Astrocyte of the cerebellum (primary cell): Measurements from ENCODE around the gene C1QTNF8.

Experiments used
- DNase-seq: peaks from one replicate; pipeline ENCODE4 v3.0.0-alpha.2; 2011; ENCODE audit warnings: low read depth
- H3K4me3 ChIP-seq: 2 replicates; pipeline ENCODE4 v1.5.1; 2011; ENCODE audit warnings: mild to moderate bottlenecking, low read depth, low read length, moderate library complexity
- in situ Hi-C: cut with HindIII; loops from 2 replicates; pipeline ENCODE4 v1.10.0; 2017; ENCODE audit warnings: low sequenced_read_pairs
- TF ChIP-seq, protein P1 (sequence below): IDR thresholded peaks from 2 replicates; pipeline ENCODE4 v1.5.1; 2012; ENCODE audit warnings: low read length, low read depth, moderate library complexity, mild to moderate bottlenecking; ENCODE audit errors: missing control alignments

Gene C1QTNF8

DNA sequence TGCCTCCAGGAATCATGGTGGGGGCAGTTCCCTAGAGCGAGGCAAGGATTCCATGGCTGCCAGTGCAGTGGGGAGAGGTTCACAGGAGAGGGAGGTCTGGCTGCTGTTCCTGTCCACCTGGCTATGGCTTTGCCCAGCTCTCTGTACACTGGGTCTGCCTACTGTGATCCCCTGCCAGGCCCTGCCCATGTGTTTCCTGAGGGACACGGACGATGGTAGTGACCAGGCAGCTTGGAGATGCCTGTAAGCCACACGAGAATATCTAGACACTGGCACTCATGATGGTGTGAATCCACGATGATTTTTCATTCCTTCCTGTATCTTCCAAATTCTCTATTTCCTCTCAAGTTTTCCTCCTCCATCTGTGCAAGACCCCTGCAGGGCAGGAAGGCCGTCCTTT, 11.1 kb downstream of the C1QTNF8 start:
- H3K4me3 ChIP-seq = no peak overlapping the region
- TF ChIP-seq, protein P1, sequence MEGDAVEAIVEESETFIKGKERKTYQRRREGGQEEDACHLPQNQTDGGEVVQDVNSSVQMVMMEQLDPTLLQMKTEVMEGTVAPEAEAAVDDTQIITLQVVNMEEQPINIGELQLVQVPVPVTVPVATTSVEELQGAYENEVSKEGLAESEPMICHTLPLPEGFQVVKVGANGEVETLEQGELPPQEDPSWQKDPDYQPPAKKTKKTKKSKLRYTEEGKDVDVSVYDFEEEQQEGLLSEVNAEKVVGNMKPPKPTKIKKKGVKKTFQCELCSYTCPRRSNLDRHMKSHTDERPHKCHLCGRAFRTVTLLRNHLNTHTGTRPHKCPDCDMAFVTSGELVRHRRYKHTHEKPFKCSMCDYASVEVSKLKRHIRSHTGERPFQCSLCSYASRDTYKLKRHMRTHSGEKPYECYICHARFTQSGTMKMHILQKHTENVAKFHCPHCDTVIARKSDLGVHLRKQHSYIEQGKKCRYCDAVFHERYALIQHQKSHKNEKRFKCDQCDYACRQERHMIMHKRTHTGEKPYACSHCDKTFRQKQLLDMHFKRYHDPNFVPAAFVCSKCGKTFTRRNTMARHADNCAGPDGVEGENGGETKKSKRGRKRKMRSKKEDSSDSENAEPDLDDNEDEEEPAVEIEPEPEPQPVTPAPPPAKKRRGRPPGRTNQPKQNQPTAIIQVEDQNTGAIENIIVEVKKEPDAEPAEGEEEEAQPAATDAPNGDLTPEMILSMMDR = no peak
- in situ Hi-C loops = no loop called here
- no peak for DNase-seq

DNA sequence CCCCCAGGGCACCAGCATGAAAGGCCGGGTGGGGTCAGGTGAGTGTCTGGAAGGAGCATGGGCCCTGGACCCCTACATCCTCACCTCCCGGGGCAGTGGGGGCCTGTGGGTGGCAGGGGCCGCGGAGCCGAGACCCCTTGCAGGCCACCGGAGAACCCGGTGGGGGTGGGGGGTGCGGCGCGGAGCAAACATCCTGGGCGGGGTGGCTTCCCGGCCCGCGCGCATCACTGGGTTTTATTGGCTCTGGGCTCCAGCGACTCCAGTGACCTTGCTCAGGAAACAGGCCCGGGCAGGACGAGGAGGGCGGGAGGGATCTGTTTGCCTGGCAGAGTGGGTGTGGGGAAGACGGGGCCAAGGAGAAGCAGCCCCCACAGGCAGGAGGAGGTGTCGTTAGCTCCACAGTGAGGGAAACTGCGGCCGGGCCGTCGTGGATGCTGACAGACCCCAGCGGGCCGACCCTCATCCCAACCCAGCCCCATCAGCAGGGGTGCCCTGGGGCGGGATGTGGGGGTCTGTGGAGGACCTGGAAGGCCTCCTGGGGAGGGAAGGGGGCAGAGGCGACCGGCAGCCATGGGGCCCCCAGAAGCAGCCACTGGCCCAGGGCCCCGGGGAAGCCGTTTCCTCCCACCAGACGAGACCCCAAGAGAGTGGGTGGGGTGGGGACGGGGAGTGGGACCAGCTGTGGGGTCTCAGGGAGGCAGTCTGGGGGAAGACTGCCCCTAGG, 12.9 kb downstream of the C1QTNF8 start:
- H3K4me3 ChIP-seq = no peak overlapping the region
- DNase-seq = no peak
- in situ Hi-C loops = no loop called here
- TF ChIP-seq, protein P1 = no peak

DNA sequence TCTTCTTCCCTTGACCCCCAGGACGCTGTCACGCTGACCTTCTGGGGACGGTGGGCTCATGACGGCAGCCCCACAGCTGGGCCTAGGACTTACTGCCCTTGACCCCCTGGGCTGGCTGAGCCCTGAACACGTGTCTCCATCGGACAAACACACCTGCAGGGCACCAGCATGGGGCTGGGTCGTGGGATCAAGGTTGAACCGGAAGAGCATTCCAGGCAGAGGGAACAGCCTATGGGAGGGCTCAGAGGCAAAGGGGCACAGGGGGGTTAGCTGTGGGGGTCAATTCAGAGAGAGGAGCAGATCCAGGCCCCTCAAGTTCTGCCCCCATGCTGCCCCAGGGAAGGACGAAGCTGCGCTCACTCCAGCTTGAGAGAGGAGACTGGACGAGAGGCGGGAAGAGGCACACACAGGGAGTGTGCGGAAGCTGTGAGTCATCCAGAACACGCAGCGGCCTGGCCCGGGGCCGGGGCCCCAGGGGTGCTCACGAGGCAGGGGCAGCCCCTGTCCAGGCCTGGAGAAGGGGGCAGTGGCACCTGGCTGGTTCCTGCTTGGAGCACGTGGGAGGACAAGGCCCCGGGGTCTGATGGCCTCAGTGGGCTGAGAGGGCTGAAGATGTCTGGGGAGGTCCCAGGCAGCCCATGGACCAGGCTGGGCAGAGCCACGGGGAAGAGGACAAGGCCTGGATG, 13.6 kb downstream of the C1QTNF8 start:
- no peak overlapping the region for H3K4me3 ChIP-seq
- in situ Hi-C loops = no loop called here
- no peak for DNase-seq
- TF ChIP-seq, protein P1 = no peak

DNA sequence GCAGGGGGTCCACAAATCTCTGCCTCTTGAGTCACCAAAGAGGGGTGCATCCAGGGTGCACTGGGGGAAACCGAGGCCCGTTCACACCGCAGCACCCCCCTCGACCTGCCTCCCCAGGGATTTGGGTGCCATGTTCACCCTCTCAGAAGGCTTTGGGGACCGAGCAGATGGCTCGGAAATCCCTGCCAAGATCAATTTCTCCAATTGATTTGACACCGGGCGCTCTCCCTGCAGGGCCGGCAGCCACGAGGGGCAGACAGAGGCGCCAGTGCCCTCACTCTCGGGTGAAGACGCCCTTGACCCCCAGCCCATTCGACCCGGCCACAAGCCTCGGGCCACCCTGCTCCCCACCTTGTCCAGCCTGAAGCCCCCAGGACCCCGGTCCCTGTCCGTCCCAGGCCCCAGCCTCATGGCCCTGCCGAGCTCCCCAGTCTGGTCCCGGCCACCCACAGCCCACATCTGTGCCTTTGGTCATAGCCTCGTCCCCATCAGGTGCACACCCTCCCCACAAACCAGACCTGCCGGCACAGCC, 14.2 kb downstream of the C1QTNF8 start:
- no peak for DNase-seq
- no peak overlapping the region for H3K4me3 ChIP-seq
- TF ChIP-seq, protein P1 = no peak
- in situ Hi-C loops = no loop called here

DNA sequence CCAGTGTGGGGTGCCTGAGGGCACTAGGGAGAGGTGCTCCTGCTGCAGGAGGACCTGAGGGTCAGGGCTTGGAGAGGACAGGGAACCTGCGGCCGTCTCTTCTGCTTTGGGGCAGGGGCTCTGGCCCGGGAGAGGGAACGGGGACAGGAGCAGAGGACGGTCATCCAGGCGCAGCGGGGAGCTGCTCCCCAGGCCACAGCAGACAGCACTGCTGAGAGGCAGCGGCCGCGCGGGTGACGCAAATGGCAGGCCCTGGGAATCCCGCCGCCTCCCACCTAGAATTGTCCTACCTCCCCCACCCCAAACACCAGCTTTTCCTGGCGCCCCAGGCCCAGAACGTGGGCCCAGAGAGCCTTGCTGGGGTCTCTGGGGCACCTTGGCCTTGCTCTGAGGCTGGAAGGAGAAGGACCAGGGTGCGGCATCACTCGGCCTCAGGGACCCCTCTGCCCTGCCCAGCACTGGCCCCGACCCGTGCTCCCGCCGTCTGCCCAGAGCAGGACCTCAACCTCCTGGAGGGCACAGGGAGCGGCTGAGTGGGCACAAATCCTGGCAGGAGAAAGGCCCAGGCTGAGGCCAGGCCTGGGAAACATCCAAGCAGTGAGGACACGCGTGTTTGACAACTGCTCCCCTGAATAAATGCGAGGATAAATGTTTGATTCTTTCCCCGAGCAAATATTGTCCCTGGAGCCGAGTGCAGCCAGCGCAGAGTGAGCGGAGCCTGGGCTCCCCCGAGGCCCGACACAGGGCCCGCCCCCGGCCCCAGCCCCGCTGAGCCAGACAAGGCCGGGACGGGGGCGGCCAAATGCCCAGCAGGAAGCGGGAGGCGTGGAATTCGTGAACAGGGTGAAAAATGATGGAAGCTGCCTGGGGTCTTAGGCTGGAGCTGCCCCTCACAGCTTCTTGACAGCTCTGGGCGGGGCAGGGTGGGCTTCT, 15.0 kb downstream of the C1QTNF8 start:
- no peak for DNase-seq
- TF ChIP-seq, protein P1 = no peak
- no peak overlapping the region for H3K4me3 ChIP-seq
- in situ Hi-C loops = no loop called here
